Measurements from ENCODE around the gene RPTN. TPM values are rescaled to one million over a fixed set of nuclear protein-coding genes. Genes with fewer than 3 reads are reported as not detected.

The RPTN gene
- total RNA-seq, 1 donor = 0.36 TPM

DNA sequence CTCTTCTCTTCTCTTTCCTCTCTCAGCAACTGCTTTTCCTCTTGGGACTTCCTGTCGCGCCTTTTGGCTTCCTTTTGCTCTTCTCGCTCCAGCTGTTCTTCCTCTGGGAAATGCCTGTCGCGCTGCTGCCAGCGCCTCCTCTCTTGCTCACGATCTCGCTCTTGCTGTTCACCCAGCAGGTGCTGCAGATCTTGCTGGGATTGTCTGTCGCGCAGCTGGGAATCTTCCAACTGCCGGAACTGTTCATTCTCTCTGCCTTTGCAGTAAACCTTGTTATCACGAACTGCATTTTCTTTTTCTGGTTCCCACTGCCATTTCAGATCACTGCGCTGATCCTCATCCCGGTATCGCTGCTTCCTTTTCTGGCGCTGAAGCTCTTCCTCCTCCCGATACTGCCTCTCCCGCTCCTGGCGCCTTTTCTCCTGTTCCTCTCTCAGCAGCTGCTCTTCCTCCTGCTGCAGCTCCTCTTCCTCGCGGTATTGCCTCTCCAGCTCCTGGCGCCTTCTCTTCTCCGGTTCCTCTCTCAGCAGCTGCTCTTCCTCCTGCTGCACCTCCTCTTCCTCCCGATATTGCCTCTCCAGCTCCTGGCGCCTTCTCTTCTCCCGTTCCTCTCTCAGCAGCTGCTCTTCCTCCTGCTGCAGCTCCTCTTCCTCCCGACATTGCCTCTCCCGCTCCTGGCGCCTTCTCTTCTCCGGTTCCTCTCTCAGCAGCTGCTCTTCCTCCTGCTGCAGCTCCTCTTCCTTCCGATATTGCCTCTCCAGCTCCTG, 49.6 kb downstream of the RPTN start:
- Histone ChIP-seq H3K4me3 (ENCODE audit: insufficient read depth, low read length) (peak overlapping the region; percentile 64), H3K27me3 (ENCODE audit: insufficient read depth, low read length) (peaks cover 88% of the 10 kb centered on the region), H3K9me3 (ENCODE audit: low read depth, low read length) (no peaks in the 10 kb centered on the region), H3K4me1 (ENCODE audit: insufficient read depth, low read length) (peaks cover 13% of the 10 kb centered on the region), H2AFZ (ENCODE audit: low read length) (peak overlapping the region; percentile 87), H3K4me2 (ENCODE audit: insufficient read depth, low read length) (peak overlapping the region; percentile 83), H3K36me3 (ENCODE audit: insufficient read depth, low read length) (no peaks in the 10 kb centered on the region), H3K27ac (ENCODE audit: low read depth, low read length) (no peak overlapping the region), H4K20me1 (ENCODE audit: insufficient read depth, low read length) (no peaks in the 10 kb centered on the region), H3K79me2 (ENCODE audit: insufficient read depth, low read length) (no peaks in the 10 kb centered on the region)
- TF ChIP-seq CTCF (IDR thresholded peaks at IDR 0.05; ENCODE audit: extremely low read depth, low read depth, low read length) = no peak
- no peak for DNase-seq (ENCODE audit: insufficient read length, low spot score, missing footprints)

DNA sequence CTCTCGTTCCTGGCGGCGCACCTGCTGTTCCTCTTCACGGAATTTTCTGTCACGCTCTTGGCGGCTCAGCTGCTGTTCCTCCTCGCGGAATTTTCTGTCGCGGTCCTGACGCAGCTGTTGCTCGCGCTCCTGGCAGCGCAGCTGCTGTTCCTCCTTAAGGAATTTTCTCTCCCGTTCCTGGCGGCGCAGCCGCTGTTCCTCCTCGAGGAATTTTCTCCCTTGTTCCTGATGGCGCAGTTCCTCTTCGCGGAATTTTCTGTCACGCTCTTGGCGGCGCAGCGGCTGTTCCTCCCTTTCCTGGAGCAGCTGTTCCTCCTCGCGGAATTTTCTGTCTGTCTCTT, 50.2 kb downstream of the RPTN start:
- Histone ChIP-seq H3K9me3 (ENCODE audit: low read depth, low read length) (no peaks in the 10 kb centered on the region), H3K27ac (ENCODE audit: low read depth, low read length) (no peak overlapping the region), H3K4me3 (ENCODE audit: insufficient read depth, low read length) (no peak overlapping the region), H2AFZ (ENCODE audit: low read length) (no peak overlapping the region), H3K27me3 (ENCODE audit: insufficient read depth, low read length) (peaks cover 83% of the 10 kb centered on the region), H3K79me2 (ENCODE audit: insufficient read depth, low read length) (no peaks in the 10 kb centered on the region), H3K4me2 (ENCODE audit: insufficient read depth, low read length) (peak overlapping the region; percentile 83), H3K4me1 (ENCODE audit: insufficient read depth, low read length) (peaks cover 13% of the 10 kb centered on the region), H3K36me3 (ENCODE audit: insufficient read depth, low read length) (no peaks in the 10 kb centered on the region), H4K20me1 (ENCODE audit: insufficient read depth, low read length) (no peaks in the 10 kb centered on the region)
- TF ChIP-seq CTCF (IDR thresholded peaks at IDR 0.05; ENCODE audit: extremely low read depth, low read depth, low read length) = no peak
- DNase-seq (ENCODE audit: insufficient read length, low spot score, missing footprints) = no peak

DNA sequence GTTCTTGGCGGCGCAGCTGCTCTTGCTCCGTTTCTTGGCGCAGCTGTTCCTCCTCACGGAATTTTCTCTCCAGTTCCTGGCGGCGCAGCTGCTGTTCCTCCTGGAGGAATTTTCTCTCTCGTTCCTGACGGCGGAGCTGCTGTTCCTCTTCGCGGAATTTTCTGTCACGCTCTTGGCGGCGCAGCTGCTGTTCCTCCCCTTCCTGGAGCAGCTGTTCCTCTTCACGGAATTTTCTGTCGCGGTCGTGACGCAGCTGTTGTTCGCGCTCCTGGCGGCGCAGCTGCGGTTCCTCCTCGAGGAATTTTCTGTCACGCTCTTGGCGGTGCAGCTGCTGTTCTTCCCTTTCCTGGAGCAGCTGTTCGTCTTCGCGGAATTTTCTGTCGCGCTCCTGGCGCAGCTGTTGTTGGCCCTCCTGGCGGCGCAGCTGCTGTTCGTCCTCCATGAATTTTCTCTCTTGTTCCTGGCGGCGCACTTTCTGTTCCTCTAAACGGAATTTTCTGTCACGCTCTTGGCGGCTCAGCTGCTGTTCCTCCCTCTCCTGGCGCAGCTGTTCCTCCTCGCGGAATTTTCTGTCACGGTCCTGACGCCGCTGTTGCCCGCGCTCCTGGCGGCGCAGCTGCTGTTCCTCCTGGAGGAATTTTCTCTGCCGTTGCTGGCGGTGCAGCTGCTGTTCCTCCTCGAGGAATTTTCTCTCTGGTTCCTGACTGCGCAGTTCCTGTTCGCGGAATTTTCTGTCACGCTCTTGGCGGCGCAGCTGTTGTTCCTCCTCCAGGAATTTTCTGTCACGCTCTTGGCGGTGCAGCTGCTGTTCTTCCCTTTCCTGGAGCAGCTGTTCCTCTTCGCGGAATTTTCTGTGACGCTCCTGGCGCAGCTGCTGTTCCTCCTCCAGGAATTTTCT, 50.8 kb downstream of the RPTN start:
- Histone ChIP-seq H3K27me3 (ENCODE audit: insufficient read depth, low read length) (peaks cover 77% of the 10 kb centered on the region), H2AFZ (ENCODE audit: low read length) (peak overlapping the region; percentile 35), H3K9me3 (ENCODE audit: low read depth, low read length) (no peaks in the 10 kb centered on the region), H3K4me3 (ENCODE audit: insufficient read depth, low read length) (peak overlapping the region; percentile 35), H3K4me2 (ENCODE audit: insufficient read depth, low read length) (peak overlapping the region; percentile 9), H3K79me2 (ENCODE audit: insufficient read depth, low read length) (no peaks in the 10 kb centered on the region), H3K4me1 (ENCODE audit: insufficient read depth, low read length) (peaks cover 13% of the 10 kb centered on the region), H3K27ac (ENCODE audit: low read depth, low read length) (no peak overlapping the region), H4K20me1 (ENCODE audit: insufficient read depth, low read length) (no peaks in the 10 kb centered on the region), H3K36me3 (ENCODE audit: insufficient read depth, low read length) (no peaks in the 10 kb centered on the region)
- no peak for DNase-seq (ENCODE audit: insufficient read length, low spot score, missing footprints)
- no peak for TF ChIP-seq CTCF (IDR thresholded peaks at IDR 0.05; ENCODE audit: extremely low read depth, low read depth, low read length)

Measured in osteoblast (primary cell).